Fibroblast of pulmonary artery (primary cell): ENCODE measurements around the gene CHST1.

Experiments used
- DNase-seq: peaks from one replicate; pipeline ENCODE4 v3.0.0-alpha.2; 2010; ENCODE audit warnings: low read depth
- H3K4me3 ChIP-seq: replicated peaks from 2 replicates; pipeline ENCODE4 v1.5.1; 2011; ENCODE audit warnings: low read depth, mild to moderate bottlenecking, control low read depth, low read length, moderate library complexity
- TF ChIP-seq, protein P1 (sequence below): IDR thresholded peaks from 2 replicates; pipeline ENCODE4 v1.5.1; 2011; ENCODE audit warnings: mild to moderate bottlenecking, control low read depth, low read length, inconsistent platforms; ENCODE audit errors: missing control alignments

The CHST1 gene

DNA sequence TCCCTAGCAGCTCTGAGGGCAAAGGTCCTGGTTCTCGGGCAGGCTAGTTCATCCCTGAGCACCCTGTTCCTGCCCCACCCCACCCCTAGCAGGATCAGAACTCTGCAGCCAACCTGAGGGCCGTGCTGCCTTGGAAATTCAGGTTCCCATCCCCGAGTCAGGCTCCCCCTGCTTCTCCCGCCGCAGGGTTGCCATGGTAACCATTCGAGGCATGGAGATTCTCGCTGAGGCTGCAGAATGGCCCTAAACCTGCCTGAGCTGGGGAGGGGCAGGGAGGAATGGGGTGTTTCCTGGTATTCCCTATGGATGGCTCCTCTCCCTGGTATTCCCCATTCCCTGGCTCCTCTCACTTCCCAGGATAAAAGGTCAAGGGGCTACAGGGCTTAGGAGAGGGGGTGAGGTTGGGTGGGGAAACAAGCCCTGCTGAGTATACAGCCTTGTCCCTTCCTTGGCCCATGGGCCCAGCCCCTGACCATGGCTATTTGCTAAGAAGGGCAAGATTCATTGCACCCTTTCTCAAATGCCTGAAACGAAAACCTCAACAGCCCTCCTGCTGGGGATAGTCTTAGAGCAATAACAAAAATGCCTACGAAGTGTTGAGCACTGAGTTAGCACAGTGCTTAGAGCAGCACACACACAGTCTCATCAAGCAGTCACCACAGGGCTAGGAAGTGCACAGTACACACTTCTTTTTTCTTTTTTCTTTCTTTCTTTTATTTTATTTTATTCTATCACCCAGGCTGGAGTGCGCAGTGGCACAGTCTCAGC, 58.7 kb downstream of the CHST1 start:
- no peak overlapping the region for H3K4me3 ChIP-seq
- TF ChIP-seq, protein P1, sequence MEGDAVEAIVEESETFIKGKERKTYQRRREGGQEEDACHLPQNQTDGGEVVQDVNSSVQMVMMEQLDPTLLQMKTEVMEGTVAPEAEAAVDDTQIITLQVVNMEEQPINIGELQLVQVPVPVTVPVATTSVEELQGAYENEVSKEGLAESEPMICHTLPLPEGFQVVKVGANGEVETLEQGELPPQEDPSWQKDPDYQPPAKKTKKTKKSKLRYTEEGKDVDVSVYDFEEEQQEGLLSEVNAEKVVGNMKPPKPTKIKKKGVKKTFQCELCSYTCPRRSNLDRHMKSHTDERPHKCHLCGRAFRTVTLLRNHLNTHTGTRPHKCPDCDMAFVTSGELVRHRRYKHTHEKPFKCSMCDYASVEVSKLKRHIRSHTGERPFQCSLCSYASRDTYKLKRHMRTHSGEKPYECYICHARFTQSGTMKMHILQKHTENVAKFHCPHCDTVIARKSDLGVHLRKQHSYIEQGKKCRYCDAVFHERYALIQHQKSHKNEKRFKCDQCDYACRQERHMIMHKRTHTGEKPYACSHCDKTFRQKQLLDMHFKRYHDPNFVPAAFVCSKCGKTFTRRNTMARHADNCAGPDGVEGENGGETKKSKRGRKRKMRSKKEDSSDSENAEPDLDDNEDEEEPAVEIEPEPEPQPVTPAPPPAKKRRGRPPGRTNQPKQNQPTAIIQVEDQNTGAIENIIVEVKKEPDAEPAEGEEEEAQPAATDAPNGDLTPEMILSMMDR = no peak
- DNase-seq = no peak

DNA sequence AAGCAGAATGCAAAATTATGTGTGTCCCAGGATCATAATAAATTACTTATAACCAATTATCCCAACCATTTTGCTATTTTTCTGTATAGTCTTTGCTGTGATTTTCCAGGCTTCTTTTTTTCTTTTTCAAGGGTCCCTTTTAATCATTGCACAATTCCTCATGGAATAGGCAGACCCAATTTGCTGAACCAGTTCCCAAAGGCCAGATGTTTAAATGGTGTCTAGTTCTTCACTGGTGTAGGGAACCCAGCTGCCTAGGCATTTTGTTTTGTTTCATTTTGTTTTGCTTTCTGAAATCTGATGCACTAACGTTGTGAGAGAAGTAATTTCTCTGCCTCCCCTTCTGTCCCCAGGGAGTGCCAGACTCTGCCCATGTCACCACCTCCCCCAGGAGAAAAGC, 60.4 kb downstream of the CHST1 start:
- no peak overlapping the region for H3K4me3 ChIP-seq
- TF ChIP-seq, protein P1 = no peak
- no peak for DNase-seq

DNA sequence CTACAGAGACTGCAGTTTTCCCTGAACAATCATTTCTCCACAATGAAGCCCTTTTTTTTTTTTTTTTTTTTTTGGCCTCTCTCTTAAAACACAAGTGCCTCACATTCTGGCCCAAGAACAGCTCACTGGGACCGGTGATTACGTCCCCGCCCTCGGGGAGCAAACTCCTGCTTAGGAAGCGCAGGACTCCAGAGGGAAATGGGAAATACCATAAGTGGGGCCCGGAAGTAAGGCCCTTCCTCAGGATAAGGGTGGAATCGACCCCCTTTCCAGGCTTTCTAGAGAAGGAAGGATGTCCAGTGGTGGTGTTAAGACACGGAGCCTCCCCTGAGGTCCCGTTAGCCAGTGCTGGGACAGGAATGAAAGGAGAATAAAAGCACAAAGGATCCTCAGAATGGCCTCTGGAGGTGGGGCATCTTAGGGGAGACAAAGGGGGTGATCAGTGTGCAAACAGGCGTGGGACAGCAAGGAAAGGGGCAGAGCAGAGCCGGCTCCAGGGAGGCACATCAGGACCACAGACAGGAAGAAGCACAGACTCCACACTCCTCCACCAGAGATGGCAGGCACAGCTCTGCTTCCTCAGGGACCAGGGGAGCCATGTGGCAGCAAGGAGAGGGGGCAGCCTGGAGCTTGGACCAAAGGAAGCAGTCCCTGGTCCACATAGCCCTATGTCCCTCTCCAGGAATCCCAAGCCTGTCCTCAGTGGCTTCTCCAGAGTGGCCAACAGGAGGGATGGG, 61.3 kb downstream of the CHST1 start:
- TF ChIP-seq, protein P1 = no peak
- no peak overlapping the region for H3K4me3 ChIP-seq
- no peak for DNase-seq

DNA sequence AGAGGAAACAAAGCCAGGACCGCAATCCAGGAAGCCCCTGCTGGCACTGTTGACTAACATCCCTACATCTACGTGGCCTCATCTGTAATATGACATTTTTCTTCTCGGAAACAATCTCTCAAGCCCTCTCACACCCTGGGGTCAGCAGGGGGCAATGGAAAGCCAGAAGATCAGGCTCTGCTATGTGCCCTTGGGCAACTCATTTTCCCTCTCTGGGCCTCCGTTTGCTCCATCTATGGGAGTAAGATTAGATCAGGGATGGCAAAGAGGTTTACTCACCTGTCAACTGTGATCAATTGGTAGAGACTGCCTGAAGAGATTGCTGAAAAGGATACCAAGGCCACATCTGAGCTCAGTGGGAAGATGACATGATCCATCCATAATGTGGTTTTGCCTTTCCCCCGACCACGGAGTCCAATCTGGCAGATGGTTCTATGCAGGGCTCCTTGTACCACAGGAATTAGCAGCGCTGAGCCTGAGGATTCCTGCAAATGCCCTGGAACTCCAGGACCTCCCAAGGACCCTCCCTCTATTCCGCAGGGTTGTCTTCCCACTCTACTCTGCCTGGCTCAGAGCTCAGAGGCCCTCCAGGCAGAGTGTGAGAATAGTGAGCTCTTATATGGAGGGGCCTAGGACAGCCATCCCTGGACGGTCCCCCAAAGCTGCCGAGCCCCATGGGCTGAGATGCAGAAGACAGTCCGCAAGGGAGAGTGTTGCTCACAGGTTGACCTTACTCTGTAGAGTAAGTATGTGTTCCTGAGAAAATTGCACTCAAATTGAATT, 66.1 kb downstream of the CHST1 start:
- no peak overlapping the region for H3K4me3 ChIP-seq
- DNase-seq = no peak
- TF ChIP-seq, protein P1 = no peak
